ENCODE data around the gene ZBTB7C.

ZBTB7C gene

GRCh38 chr18:48193521-48194492 lies 215.4 kb downstream of the ZBTB7C start:
- no peaks in the 10 kb centered on the region for H3K9me3 ChIP-seq (ENCODE audit: insufficient read depth, low read length)
- no peak for DNase-seq (ENCODE audit: low read depth, low spot score)
- H3K9ac ChIP-seq (ENCODE audit: insufficient read length, low read depth) = no peak overlapping the region
- H3K36me3 ChIP-seq (ENCODE audit: insufficient read depth, insufficient read length, low read length) = no peaks in the 10 kb centered on the region
- no peaks in the 10 kb centered on the region for H3K27me3 ChIP-seq (ENCODE audit: insufficient read depth, insufficient read length)
- peaks cover 3% of the 10 kb centered on the region for H3K4me1 ChIP-seq (ENCODE audit: insufficient read depth, insufficient read length)
- no peak for TF ChIP-seq ZNF274 (IDR thresholded peaks at IDR 0.05; ENCODE audit: low read depth, low read length)
- no peak for TF ChIP-seq SUZ12 (IDR thresholded peaks at IDR 0.05; ENCODE audit: extremely low read depth, insufficient read depth, insufficient read length)
- TF ChIP-seq YY1 (IDR thresholded peaks at IDR 0.05; ENCODE audit: insufficient read depth, insufficient read length) = no peak
- H3K4me3 ChIP-seq (ENCODE audit: insufficient read length, low read depth) = no peak overlapping the region

GRCh38 chr18:48192542-48192941 lies 216.6 kb downstream of the ZBTB7C start:
- TF ChIP-seq ZNF274 (IDR thresholded peaks at IDR 0.05; ENCODE audit: low read depth, low read length) = no peak
- no peak for TF ChIP-seq YY1 (IDR thresholded peaks at IDR 0.05; ENCODE audit: insufficient read depth, insufficient read length)
- no peak for TF ChIP-seq SUZ12 (IDR thresholded peaks at IDR 0.05; ENCODE audit: extremely low read depth, insufficient read depth, insufficient read length)
- Histone ChIP-seq H3K4me3 (ENCODE audit: insufficient read length, low read depth) (no peak overlapping the region), H3K27me3 (ENCODE audit: insufficient read depth, insufficient read length) (no peaks in the 10 kb centered on the region), H3K9me3 (ENCODE audit: insufficient read depth, low read length) (no peaks in the 10 kb centered on the region), H3K36me3 (ENCODE audit: insufficient read depth, insufficient read length, low read length) (no peaks in the 10 kb centered on the region), H3K9ac (ENCODE audit: insufficient read length, low read depth) (no peak overlapping the region), H3K4me1 (ENCODE audit: insufficient read depth, insufficient read length) (peaks cover 3% of the 10 kb centered on the region)
- no peak for DNase-seq (ENCODE audit: low read depth, low spot score)

GRCh38 chr18:48191494-48191893 lies 217.7 kb downstream of the ZBTB7C start:
- Histone ChIP-seq H3K4me1 (ENCODE audit: insufficient read depth, insufficient read length) (peaks cover 3% of the 10 kb centered on the region), H3K27me3 (ENCODE audit: insufficient read depth, insufficient read length) (no peaks in the 10 kb centered on the region), H3K9ac (ENCODE audit: insufficient read length, low read depth) (no peak overlapping the region), H3K36me3 (ENCODE audit: insufficient read depth, insufficient read length, low read length) (no peaks in the 10 kb centered on the region), H3K9me3 (ENCODE audit: insufficient read depth, low read length) (no peaks in the 10 kb centered on the region), H3K4me3 (ENCODE audit: insufficient read length, low read depth) (no peak overlapping the region)
- TF ChIP-seq ZNF274 (IDR thresholded peaks at IDR 0.05; ENCODE audit: low read depth, low read length) (no peak), SUZ12 (IDR thresholded peaks at IDR 0.05; ENCODE audit: extremely low read depth, insufficient read depth, insufficient read length) (no peak), YY1 (IDR thresholded peaks at IDR 0.05; ENCODE audit: insufficient read depth, insufficient read length) (no peak)
- no peak for DNase-seq (ENCODE audit: low read depth, low spot score)

GRCh38 chr18:48190994-48191393 lies 218.2 kb downstream of the ZBTB7C start:
- Histone ChIP-seq H3K4me1 (ENCODE audit: insufficient read depth, insufficient read length) (peaks cover 3% of the 10 kb centered on the region), H3K9ac (ENCODE audit: insufficient read length, low read depth) (no peak overlapping the region), H3K36me3 (ENCODE audit: insufficient read depth, insufficient read length, low read length) (no peaks in the 10 kb centered on the region), H3K27me3 (ENCODE audit: insufficient read depth, insufficient read length) (no peaks in the 10 kb centered on the region), H3K9me3 (ENCODE audit: insufficient read depth, low read length) (no peaks in the 10 kb centered on the region), H3K4me3 (ENCODE audit: insufficient read length, low read depth) (no peak overlapping the region)
- TF ChIP-seq ZNF274 (IDR thresholded peaks at IDR 0.05; ENCODE audit: low read depth, low read length) (no peak), SUZ12 (IDR thresholded peaks at IDR 0.05; ENCODE audit: extremely low read depth, insufficient read depth, insufficient read length) (no peak), YY1 (IDR thresholded peaks at IDR 0.05; ENCODE audit: insufficient read depth, insufficient read length) (no peak)
- DNase-seq (ENCODE audit: low read depth, low spot score) = no peak

GRCh38 chr18:48188609-48189008 lies 220.6 kb downstream of the ZBTB7C start:
- Histone ChIP-seq H3K9ac (ENCODE audit: insufficient read length, low read depth) (no peak overlapping the region), H3K36me3 (ENCODE audit: insufficient read depth, insufficient read length, low read length) (no peaks in the 10 kb centered on the region), H3K9me3 (ENCODE audit: insufficient read depth, low read length) (no peaks in the 10 kb centered on the region), H3K27me3 (ENCODE audit: insufficient read depth, insufficient read length) (no peaks in the 10 kb centered on the region), H3K4me3 (ENCODE audit: insufficient read length, low read depth) (no peak overlapping the region), H3K4me1 (ENCODE audit: insufficient read depth, insufficient read length) (peaks cover 2% of the 10 kb centered on the region)
- DNase-seq (ENCODE audit: low read depth, low spot score) = no peak
- no peak for TF ChIP-seq YY1 (IDR thresholded peaks at IDR 0.05; ENCODE audit: insufficient read depth, insufficient read length)
- no peak for TF ChIP-seq ZNF274 (IDR thresholded peaks at IDR 0.05; ENCODE audit: low read depth, low read length)
- TF ChIP-seq SUZ12 (IDR thresholded peaks at IDR 0.05; ENCODE audit: extremely low read depth, insufficient read depth, insufficient read length) = no peak

GRCh38 chr18:48186861-48187260 lies 222.3 kb downstream of the ZBTB7C start:
- Histone ChIP-seq H3K9me3 (ENCODE audit: insufficient read depth, low read length) (no peaks in the 10 kb centered on the region), H3K36me3 (ENCODE audit: insufficient read depth, insufficient read length, low read length) (no peaks in the 10 kb centered on the region), H3K4me1 (ENCODE audit: insufficient read depth, insufficient read length) (peaks cover 2% of the 10 kb centered on the region), H3K4me3 (ENCODE audit: insufficient read length, low read depth) (no peak overlapping the region), H3K9ac (ENCODE audit: insufficient read length, low read depth) (no peak overlapping the region), H3K27me3 (ENCODE audit: insufficient read depth, insufficient read length) (no peaks in the 10 kb centered on the region)
- TF ChIP-seq ZNF274 (IDR thresholded peaks at IDR 0.05; ENCODE audit: low read depth, low read length) (no peak), SUZ12 (IDR thresholded peaks at IDR 0.05; ENCODE audit: extremely low read depth, insufficient read depth, insufficient read length) (no peak), YY1 (IDR thresholded peaks at IDR 0.05; ENCODE audit: insufficient read depth, insufficient read length) (no peak)
- DNase-seq (ENCODE audit: low read depth, low spot score) = no peak

- no peak for DNase-seq (ENCODE audit: low read depth, low spot score)
- Histone ChIP-seq H3K4me1 (ENCODE audit: insufficient read depth, insufficient read length) (peaks cover 2% of the 10 kb centered on the region), H3K4me3 (ENCODE audit: insufficient read length, low read depth) (no peak overlapping the region), H3K27me3 (ENCODE audit: insufficient read depth, insufficient read length) (no peaks in the 10 kb centered on the region), H3K9me3 (ENCODE audit: insufficient read depth, low read length) (no peaks in the 10 kb centered on the region), H3K36me3 (ENCODE audit: insufficient read depth, insufficient read length, low read length) (no peaks in the 10 kb centered on the region), H3K9ac (ENCODE audit: insufficient read length, low read depth) (no peak overlapping the region)
- no peak for TF ChIP-seq SUZ12 (IDR thresholded peaks at IDR 0.05; ENCODE audit: extremely low read depth, insufficient read depth, insufficient read length)
- TF ChIP-seq YY1 (IDR thresholded peaks at IDR 0.05; ENCODE audit: insufficient read depth, insufficient read length) = no peak
- no peak for TF ChIP-seq ZNF274 (IDR thresholded peaks at IDR 0.05; ENCODE audit: low read depth, low read length)
Measured at GRCh38 chr18:48186131-48186766, 222.9 kb downstream of the ZBTB7C start.

Measured in NT2/D1 (cell line).